ENCODE results near the gene ZNF41.

DNA sequence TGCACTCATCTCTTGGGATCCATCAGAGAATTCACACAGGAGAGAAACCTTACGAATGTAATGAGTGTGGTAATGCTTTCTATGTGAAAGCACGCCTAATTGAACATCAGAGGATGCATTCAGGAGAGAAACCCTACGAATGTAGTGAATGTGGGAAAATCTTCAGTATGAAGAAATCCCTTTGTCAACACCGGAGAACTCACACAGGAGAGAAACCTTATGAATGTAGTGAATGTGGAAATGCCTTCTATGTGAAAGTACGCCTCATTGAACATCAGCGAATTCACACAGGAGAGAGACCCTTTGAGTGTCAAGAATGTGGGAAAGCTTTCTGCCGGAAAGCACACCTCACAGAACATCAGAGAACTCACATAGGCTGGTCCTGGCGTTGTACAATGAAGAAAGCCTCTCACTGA, 69.8 kb downstream of the ZNF41 start:
- TF ChIP-seq, protein P1, sequence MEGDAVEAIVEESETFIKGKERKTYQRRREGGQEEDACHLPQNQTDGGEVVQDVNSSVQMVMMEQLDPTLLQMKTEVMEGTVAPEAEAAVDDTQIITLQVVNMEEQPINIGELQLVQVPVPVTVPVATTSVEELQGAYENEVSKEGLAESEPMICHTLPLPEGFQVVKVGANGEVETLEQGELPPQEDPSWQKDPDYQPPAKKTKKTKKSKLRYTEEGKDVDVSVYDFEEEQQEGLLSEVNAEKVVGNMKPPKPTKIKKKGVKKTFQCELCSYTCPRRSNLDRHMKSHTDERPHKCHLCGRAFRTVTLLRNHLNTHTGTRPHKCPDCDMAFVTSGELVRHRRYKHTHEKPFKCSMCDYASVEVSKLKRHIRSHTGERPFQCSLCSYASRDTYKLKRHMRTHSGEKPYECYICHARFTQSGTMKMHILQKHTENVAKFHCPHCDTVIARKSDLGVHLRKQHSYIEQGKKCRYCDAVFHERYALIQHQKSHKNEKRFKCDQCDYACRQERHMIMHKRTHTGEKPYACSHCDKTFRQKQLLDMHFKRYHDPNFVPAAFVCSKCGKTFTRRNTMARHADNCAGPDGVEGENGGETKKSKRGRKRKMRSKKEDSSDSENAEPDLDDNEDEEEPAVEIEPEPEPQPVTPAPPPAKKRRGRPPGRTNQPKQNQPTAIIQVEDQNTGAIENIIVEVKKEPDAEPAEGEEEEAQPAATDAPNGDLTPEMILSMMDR (IDR thresholded peaks at IDR 0.05), result no peak
- TF ChIP-seq POLR2A (IDR thresholded peaks at IDR 0.05), result no peak

All from thyroid gland (tissue), 4 donors.